GM12801 (cell line): ENCODE measurements around the gene EDEM3.

Experiments
- CTCF ChIP-seq: IDR thresholded peaks from one replicate; pipeline ENCODE4 v1.5.1; 2011; ENCODE audit warnings: control low read depth; ENCODE audit not compliant: insufficient read length; ENCODE audit errors: extremely low read depth

Gene EDEM3

GRCh38 chr1:184664661-184665060, 90.0 kb downstream of the EDEM3 start:
- no peak for TF ChIP-seq CTCF

GRCh38 chr1:184664042-184664660, 90.5 kb downstream of the EDEM3 start:
- no peak for TF ChIP-seq CTCF

- no peak for TF ChIP-seq CTCF
These were observed 92.9 kb downstream of the EDEM3 start for GRCh38 chr1:184661801-184662200.

GRCh38 chr1:184660462-184661191, 94.0 kb downstream of the EDEM3 start:
- TF ChIP-seq CTCF: no peak

- TF ChIP-seq CTCF: no peak
These were observed 96.6 kb downstream of the EDEM3 start for GRCh38 chr1:184658055-184658454.

- TF ChIP-seq CTCF: no peak
These were observed 98.4 kb downstream of the EDEM3 start for GRCh38 chr1:184656221-184656620.

GRCh38 chr1:184655185-184655584, 99.5 kb downstream of the EDEM3 start:
- no peak for TF ChIP-seq CTCF
